HG03064 (cell line): ENCODE data around the gene CHD9.

ENCODE experiments used
- ATAC-seq: cut with Tn5 transposase; IDR thresholded peaks from one replicate; pipeline ENCODE4 v1.9.1; 2021; ENCODE audit warnings: low read depth; ENCODE audit not compliant: unreplicated experiment

The CHD9 gene

DNA sequence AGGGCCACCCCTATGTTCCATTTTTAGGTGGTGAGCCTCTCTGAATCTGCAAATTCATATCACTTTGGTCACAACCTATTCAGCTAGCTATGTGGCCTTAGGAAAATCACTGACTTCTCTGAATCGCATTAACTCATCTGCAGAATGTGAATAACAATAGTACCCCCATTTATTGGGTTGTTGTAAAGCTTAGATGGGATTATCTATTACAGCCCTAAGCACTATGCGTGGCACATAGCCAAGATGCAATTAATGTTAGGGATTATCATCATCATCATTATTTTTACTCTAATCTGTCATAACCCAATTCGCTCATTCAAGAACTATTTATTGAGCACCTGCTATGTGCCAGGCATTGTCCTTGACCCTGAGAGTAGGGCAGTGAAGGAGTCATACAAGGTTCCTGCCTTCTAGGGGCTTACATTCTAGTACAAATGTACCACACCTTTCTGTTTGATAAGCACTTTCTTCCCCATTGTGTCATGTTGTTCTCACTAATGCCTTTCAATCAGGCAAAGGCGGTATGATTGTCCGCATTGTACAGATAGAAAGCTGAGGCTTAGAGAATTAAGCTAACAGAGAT lies 38.5 kb downstream of the CHD9 start:
- no peak for ATAC-seq

DNA sequence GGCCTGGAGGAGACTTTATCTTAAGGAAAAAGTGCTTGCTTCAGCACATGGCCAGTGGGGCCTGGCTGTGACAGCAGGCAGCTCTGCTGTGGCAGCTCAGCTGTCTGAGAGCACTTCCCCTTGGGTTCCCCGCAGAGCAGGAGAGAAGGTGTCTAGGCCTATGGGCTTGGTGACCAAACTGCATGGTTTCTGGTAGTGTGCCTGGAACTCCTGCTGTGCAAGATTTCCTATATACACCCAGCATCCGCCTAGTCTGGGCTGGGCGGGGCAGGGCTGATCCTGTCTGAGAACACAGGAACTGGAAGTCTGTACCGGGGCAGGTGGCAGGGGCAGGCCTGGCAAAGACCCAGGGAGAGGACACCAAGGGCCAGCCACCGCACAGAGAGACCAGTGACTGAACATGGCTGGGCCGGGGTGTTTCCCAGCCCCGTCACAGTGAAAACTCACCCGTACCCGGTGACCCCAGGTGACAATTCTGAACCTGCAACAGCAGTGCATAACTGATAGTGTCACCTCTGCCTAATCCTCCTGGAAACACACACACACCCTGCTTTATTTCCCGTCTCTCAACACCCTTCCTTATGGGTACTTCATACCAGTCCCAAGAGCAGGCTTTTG lies 39.3 kb downstream of the CHD9 start:
- no peak for ATAC-seq

DNA sequence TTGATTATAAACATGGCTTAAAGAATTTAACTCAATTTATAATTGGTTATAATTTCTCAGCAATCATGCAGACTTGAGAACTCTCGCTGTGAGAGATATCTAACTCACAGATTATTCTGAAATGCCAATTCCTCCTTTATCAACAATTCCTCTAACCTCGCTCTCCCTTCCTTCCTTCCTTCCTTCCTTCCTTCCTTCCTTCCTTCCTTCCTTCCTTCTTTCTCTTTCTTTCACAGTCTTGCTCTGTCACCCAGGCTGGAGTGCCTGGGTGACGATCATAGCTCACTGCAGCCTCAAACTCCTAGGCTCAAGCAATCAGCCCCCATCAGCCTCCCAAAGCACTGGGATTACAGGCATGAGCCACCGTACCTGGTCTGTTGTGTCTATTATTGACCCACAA lies 42.4 kb downstream of the CHD9 start:
- ATAC-seq: no peak

DNA sequence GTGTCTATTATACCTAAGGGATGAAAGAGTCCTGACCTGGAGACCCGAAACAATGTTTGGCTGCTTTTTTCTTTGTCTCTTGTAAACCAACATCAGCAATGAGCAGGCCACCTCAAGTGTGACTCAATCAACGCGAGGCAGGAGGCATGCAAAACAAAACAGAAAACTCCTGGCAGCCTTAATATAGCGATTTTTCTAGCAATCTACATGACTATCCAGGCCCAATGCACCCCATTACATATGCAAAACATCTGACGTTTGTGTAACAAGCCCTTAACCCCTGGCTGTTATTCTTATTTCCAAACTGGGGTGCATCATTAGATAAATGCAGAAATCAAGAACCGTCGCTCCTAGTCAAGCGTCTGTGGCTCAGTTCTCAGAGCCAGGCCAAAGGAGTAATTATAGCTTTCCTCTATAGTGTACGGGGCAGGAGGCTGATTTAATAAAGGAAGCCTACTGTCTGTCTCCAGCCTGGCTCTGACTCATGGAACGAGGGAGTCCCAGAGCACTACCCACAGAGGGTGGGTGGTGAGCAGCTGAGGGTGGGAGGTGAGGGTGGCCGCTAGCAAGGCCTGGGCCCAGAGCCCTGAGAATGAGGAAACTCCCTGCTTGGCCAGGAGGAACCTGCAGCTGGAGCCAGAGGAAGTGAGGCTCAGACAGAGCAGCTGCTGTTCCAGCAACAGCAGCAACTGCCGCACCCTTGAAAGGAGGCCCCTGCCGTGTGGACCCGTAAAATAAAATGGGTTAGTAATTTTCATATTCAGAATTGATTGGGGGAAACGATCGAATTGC lies 43.9 kb downstream of the CHD9 start:
- peak; percentile 55 for ATAC-seq

DNA sequence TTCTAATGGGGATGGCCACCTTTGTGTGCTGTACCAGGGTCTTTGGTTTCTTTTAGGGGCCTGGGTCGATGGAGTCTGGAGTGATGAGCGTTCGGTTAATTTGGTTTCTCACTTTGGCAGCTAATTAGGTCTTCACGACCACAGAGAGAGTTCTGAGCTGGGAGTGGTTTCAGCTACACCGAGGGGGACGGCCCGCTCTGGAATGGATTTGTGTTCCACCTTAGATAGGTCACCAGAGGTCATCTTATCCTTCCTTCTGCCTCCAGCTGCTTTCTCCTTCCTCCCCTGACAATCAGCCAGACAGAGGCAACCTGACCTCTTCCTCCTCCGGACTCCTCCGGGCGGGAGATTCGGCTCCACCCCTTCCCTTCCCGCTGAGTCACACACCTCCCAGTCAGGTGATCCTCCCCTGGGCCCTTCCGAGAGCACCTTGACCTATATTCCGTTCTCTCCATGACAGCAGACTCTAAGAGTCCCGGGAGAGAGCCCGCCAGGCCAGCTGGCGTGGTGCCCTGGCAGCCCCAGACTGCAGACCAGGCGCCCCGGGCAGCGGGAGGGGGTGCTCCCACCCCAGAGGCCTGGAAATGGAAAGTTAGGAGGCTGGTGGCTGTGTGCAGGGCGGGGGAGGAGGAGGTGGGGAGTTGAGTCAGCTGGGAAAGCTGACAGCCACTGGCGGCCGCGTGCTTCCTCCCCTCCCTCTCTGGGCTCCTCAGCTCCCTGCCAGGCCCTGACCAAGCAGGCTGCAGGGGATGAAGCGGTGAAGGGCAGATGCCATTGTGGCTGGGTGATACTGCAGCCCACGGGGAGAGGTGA lies 44.7 kb downstream of the CHD9 start:
- peak; percentile 45 for ATAC-seq

DNA sequence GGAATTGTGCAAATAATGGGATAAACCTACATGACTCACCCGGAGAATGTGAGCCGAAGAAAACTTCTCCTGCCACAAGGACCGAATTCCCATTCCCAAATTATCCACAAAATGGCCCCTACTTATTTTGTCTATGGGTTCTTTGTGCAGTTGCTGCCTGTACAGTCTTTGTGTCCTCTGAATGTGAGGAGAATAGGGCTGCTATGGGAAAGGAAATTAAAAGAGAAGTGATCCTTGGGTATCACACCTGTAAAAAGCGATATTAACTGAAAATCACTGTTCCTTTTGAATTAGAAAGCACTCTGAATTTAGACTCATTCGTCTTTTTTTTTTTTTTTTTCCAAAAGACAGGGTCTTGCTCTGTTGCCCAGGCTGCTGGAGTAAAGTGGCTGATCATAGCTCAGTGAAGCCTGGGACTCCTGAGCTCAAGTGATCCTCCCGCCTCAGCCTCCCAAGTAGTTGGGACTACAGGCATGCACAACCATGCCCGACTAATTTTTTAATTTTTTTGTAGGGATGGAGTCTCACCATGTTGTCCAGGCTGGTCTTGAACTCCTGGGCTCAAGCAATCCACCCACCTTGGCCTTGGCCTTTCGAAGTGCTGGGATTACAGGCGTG lies 45.4 kb downstream of the CHD9 start:
- ATAC-seq: no peak

DNA sequence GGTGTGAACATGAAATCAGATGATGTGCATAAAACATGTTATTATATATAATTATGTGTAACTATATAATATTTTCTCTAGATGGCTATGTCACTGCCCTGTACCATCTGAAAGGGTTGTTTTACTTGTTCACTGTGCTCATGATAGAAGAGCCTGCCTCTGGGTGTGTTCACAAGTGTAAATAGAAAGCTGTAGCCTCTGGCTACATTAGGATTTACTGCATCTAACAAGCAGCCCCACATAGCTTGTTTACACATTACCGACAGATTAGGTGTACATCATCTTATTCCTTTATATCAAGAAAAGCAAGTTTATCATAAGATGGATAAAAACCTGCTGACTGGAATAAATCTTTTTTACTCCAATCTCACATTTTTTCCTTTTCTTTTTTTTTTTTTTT lies 46.1 kb downstream of the CHD9 start:
- no peak for ATAC-seq

DNA sequence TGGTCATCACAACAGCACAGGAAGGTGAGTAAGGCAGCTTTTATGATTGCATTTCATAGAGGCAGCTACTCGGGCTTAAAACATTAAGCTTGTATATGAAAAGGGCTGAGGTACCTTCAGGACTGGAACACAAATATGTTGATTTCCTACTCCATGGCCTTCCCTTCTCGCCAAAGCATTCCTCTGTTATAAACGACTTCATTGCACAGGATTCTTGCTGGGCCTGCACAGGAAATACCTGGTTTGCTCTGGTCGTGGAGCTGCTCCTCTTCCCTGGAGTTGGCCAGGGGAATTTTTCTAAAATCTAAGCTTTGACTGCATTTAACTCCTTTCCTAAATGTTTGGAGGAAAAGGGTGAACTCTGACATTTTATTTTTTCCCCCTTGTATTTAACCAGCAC lies 49.0 kb downstream of the CHD9 start:
- ATAC-seq: no peak

DNA sequence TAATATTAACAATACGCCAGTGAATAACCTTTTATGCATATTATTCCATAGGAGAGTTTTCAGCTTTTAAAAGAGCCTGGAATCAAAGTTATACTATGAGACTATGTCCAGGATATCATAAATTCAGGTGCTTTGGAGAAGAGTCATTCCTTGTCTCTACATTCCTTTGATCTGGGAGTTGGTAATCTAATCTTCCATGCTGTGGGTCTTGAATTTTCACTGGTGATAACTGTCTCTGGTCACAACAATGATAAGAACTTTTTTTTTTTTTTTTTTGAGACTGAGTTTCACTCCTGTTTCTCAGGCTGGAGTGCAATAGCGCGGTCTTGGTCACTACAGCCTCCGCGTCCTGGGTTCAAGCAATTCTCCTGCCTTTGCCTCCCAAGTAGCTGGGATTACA lies 50.8 kb downstream of the CHD9 start:
- ATAC-seq: no peak

DNA sequence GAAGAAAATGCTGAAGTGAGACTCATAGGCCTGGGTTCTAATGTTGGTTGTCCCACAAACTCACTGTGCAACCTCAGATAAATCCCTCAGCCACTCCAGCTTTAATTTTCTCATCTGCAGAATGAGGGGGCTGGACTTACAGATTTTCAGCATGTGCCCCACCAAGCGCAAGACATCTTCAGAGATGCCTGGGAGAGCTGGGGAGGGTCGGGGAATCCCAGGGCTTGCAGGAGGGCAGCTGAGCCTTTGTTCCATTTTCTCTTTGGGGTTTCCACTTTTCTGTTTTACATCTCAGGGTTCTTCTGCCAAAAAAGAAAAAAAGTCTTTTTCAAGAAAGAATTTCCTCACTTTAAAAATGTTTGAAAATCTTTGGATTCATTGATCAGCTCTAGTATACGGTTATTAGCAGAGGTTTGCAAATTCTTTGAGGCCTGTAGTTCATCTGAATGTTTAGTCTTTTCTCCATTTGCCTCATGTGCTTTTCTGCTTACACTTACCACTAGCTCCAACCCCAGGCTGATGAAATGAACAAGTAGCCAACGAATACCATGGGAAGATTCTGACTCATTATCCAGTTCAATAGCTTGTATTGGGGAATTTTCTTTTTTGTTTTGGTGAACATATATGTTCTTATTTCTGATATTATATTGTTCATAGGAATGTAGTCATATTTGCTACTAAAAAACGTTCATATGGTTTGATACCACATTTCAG lies 56.4 kb downstream of the CHD9 start:
- no peak for ATAC-seq

DNA sequence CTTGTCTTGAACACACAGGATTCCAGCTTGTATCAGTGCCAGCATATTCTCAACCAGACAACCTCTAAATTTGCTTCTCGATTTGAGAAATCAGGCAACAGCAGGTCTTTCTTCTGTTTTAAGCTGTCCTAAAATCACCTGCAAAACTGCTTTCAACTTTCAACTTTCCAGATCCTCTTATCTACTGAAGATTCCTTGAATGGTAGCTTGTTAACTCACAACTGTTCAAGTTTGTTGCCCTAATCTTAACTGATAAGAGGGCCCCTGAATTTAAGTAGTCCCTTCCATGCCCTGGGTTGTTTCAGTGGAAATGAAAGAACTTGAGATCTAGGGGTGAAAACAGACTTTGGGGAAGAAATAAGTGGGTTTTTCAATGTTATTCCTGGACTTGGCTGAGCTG lies 57.2 kb downstream of the CHD9 start:
- no peak for ATAC-seq

DNA sequence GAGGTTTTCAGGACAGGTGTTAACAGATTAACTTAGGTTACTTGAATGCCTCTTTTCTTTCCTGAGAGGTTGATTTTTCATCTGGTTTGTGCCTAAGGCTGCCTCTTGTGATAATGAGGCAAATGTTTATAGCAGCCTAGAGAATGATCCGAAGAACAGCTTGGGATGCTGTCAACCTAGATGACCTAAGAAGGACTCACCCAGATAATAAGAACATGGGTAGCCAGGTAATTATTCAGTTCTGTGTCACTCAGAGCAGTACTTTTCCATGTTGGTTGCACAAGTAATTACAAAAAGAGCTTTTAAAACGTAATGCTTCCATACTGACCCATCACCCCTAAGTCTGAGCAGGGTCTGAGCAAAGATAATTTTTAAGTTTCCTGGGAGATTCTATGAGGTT lies 60.3 kb downstream of the CHD9 start:
- no peak for ATAC-seq

DNA sequence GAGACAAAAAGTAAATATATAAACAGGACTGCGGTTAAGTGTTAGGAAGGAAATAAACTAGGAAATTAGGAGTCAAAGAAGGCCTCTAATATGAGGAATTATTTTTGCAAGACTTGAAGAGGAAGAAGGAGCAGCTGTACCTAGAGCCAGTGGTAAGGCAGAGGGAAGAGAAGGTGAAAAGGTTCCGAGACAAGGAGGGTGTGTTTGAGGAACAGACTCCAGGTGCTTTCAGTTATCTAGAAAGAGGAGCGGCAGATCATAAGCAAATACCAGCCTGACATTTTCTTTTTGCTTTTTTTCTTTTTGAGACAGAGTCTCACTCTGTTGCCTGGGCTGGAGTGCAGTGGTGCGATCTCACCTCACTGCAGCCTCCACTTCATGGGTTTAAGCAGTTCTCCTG lies 61.0 kb downstream of the CHD9 start:
- no peak for ATAC-seq

DNA sequence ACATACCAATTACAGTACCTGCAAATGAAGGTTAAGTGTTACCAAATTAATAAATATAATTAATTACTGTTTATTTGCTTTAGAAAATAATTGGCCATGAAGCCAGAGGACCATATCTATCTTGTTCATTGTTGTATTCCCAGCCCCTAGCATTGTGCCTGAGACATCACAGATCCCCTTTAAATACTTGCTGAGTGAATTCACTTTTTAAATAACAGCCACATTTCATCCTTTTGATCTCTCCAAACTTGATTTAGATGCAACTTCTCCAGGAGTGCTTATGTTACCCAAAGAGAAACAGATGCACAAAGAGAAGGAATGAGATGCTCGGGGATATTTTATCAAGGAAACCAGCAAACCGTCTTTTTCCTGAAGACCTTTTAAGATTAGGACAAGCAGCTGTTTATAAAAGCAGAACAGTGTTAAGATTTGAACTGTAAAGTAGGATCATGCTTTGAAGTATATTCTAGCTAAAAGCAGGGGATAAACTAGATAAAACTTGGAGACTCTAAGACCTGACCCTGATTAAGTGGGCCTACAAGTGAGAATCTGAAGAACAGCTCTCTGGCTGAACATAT lies 66.3 kb downstream of the CHD9 start:
- no peak for ATAC-seq

DNA sequence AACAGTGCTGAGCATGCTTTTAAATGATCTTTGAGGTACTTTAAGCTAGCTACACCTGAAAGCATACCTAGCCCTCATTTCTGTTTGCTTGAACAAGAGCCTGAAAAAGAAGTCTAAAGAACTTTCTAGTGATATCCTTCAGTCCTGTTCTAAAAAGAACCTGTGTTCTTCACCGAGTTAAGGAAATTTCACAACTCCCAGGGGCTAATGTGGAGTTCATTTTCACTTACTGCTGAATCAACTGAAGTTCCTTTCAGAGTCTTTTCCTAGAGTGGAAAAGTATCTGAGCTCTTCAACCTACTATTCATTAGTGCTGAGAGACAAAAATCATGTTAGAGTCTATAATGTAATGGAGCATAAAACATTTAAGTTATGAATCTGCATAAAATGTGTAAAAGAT lies 66.9 kb downstream of the CHD9 start:
- no peak for ATAC-seq

DNA sequence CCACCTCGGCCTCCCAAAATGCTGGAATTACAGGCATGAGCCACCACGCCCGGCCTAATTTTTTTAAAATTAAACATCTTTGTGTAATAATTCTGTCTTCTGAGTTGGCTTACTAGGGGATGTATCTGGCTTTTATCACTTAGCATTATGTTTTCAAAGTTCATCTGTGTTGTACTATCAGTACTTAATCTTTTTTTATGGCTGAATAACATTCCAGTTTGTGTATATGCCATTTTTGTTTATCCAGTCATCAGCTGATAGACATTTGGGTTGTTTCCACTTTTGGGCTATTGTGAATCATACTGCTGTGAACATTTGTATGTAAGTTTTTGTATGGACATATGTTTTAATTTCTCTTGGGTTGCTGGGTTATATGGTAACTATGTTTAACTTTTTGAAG lies 69.0 kb downstream of the CHD9 start:
- no peak for ATAC-seq

DNA sequence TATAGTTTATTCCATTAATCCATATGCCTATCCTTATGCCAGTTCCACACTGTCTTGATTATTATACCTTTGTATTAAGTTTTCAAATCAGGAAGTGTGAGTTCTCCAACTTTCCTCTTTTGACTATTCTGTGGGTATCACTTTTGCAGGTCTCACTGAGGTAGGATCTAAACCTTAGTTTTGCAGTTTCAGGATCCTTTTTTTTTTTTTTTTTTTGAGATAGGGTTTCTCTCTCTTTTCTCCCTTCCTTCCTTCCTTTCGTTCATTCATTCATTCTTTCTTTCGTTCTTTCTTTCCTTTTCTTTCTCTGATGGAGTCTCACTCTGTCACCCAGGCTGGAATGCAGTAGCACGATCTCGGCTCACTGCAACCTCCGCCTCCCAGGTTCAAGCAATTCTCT lies 71.6 kb downstream of the CHD9 start:
- ATAC-seq: no peak

DNA sequence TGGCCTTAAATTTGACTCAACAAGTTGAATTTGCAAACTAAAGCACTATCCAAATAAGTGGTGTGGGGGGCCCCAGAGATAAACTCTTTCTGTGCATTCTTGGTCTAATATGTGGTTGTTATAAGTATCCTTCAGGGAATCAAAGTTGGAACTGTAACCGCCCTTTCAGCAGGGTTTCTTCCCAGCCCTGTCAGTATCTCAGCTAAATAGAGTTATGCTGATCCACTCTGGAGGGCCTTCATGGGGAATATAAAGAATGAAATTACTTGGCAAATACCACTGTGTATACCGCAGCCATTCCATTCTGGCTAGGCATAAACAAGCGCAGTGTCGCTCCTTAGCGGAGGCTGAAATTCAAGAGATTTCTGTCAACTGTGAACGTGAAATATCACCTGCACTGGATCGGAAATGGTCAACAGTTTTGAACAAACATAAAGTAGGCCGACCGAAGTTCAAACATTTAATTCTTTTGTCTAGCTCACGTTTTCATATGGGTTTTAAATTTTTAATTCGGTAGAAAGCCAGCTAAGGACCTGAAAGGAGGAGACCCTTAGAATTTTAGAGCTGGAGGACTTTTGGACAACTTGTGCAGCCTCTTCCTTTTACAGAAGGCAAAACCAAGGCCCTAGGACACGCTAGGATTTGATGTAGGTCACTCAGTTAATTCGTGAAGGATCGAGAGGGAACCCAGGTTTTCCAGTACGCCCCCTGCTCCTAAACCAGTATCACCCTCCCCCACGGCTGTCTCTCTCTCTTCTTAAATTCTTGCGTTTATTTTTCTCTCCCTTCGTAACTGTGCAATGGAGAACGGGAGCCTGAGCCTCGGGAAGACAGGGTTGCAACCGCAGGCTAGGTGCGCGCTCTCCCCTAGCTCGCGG lies 74.7 kb downstream of the CHD9 start:
- ATAC-seq: peak; percentile 2
